D721Med (cell line): ENCODE measurements around the gene NELFA.

Experiments used
- DNase-seq: peaks from one replicate; pipeline ENCODE4 v3.0.0; 2011; ENCODE audit warnings: low spot score; ENCODE audit not compliant: insufficient read length
- FAIRE-seq: peaks from 2 replicates; lab custom pipeline; 2011; peaks lifted over from hg19 to GRCh38; lab: Jason Lieb, UNC
- CTCF ChIP-seq: IDR thresholded peaks from 2 replicates; pipeline ENCODE4 v1.5.1; 2012; ENCODE audit warnings: mild to moderate bottlenecking, control low read depth; ENCODE audit not compliant: insufficient read depth; ENCODE audit errors: missing control alignments

The NELFA gene

GRCh38 chr4:1962980-1963379, 45.8 kb downstream of the NELFA start:
- TF ChIP-seq CTCF: no peak
- DNase-seq (no peak), FAIRE-seq (no peak)

GRCh38 chr4:1961563-1961962, 47.2 kb downstream of the NELFA start:
- FAIRE-seq (no peak), DNase-seq (no peak)
- TF ChIP-seq CTCF: no peak

GRCh38 chr4:1961038-1961437, 47.7 kb downstream of the NELFA start:
- DNase-seq (no peak), FAIRE-seq (no peak)
- TF ChIP-seq CTCF: no peak

- DNase-seq: no peak
- no peak for FAIRE-seq
- TF ChIP-seq CTCF: no peak
These were observed 48.5 kb downstream of the NELFA start for GRCh38 chr4:1960170-1960825.

- FAIRE-seq: no peak
- TF ChIP-seq CTCF: no peak
- DNase-seq: no peak
These were observed 49.7 kb downstream of the NELFA start for GRCh38 chr4:1959104-1959384.

- no peak for TF ChIP-seq CTCF
- FAIRE-seq: no peak
- no peak for DNase-seq
These were observed 50.3 kb downstream of the NELFA start for GRCh38 chr4:1958276-1959103.

GRCh38 chr4:1956631-1957030, 52.1 kb downstream of the NELFA start:
- no peak for TF ChIP-seq CTCF
- FAIRE-seq: no peak
- no peak for DNase-seq
